Endodermal cell (in vitro differentiated cells): ENCODE measurements around the gene ZNF423. TPM values are rescaled to one million over a fixed set of nuclear protein-coding genes. Genes with fewer than 3 reads are reported as not detected.
A peak's percentile ranks its signal among the peaks of the same experiment; 100 is the strongest.

Source experiments
- DNase-seq: peaks from one replicate; pipeline ENCODE4 v3.0.0-alpha.2; 2017
- H3K27ac ChIP-seq: 2 replicates; pipeline ENCODE4 v1.5.1; 2013; ENCODE audit warnings: mild to moderate bottlenecking, low read depth, low read length, moderate library complexity
- H3K27me3 ChIP-seq: 2 replicates; pipeline ENCODE4 v1.6.1; 2013; ENCODE audit warnings: mild to moderate bottlenecking, low read length, moderate library complexity; ENCODE audit not compliant: insufficient read depth, control insufficient read depth, poor library complexity, severe bottlenecking
- H3K36me3 ChIP-seq: 2 replicates; pipeline ENCODE4 v1.7.0; 2013; ENCODE audit warnings: mild to moderate bottlenecking, low read length, moderate library complexity; ENCODE audit not compliant: control insufficient read depth, insufficient read depth
- H3K4me1 ChIP-seq: one replicate; pipeline ENCODE4 v1.7.0; 2013; ENCODE audit warnings: low read length; ENCODE audit not compliant: control insufficient read depth, insufficient read depth
- H3K4me3 ChIP-seq: 2 replicates; pipeline ENCODE4 v1.5.1; 2013; ENCODE audit warnings: mild to moderate bottlenecking, low read length, moderate library complexity
- H3K9ac ChIP-seq: 2 replicates; pipeline ENCODE4 v1.6.1; 2013; ENCODE audit warnings: mild to moderate bottlenecking, low read length, moderate library complexity; ENCODE audit not compliant: poor library complexity, severe bottlenecking; ENCODE audit errors: extremely low read depth
- H3K9me3 ChIP-seq: 2 replicates; pipeline ENCODE4 v1.6.1; 2013; ENCODE audit warnings: mild to moderate bottlenecking, low read length, moderate library complexity; ENCODE audit not compliant: control insufficient read depth
- H3K27ac Mint-ChIP-seq: 2 replicates; pipeline ENCODE4 v1.8.0; 2020; ENCODE audit warnings: mixed read lengths
- H3K27me3 Mint-ChIP-seq: 2 replicates; pipeline ENCODE4 v1.8.0; 2021; ENCODE audit warnings: mild to moderate bottlenecking, mixed read lengths; ENCODE audit not compliant: insufficient read depth
- H3K36me3 Mint-ChIP-seq: 2 replicates; pipeline ENCODE4 v1.8.0; 2020; ENCODE audit warnings: low read depth, mixed read lengths
- H3K4me1 Mint-ChIP-seq: 2 replicates; pipeline ENCODE4 v1.8.0; 2020; ENCODE audit warnings: mixed read lengths
- H3K4me3 Mint-ChIP-seq: 2 replicates; pipeline ENCODE4 v1.8.0; 2020; ENCODE audit warnings: mild to moderate bottlenecking, moderate library complexity, mixed read lengths
- H3K9me3 Mint-ChIP-seq: 2 replicates; pipeline ENCODE4 v1.8.0; 2020; ENCODE audit warnings: mild to moderate bottlenecking, mixed read lengths
- CTCF ChIP-seq: fragments of 200-600 bp; sonication (generic); conservative IDR thresholded peaks from 2 replicates; pipeline ENCODE4 v1.5.0; 2021; ENCODE audit warnings: antibody characterized with exemption, mild to moderate bottlenecking
- WGBS, 2 experiments: methylation state at CpG; one replicate each; pipeline versions ENCODE4 v1.1.5 to v1.1.7; 2013; ENCODE audit warnings: missing lambda C conversion rate in 2 of 2, mixed read lengths in 1 of 2; ENCODE audit not compliant: insufficient coverage in 1 of 2, insufficient read length in 1 of 2; 5-methylcytosine and 5-hydroxymethylcytosine counted together
- total RNA-seq, 2 donors: library from RNA; stranded (reverse); fragmentation: NEBNext Ultra II Directional in 1 of 2; extraction: Animal tissue kit (Norgen Biotek cat#: 25700) in 1 of 2; gene quantifications; 2 replicates in 1 of 2; 3 replicates in 1 of 2; pipeline ENCODE4 v1.2.1, GENCODE V29; 2021

Gene ZNF423
- total RNA-seq, 2 donors from 2014 or later: 30.3 to 41.9 TPM

- Mint-ChIP-seq H3K36me3 (no peaks in the 10 kb centered on the region), H3K4me1 (peaks cover 42% of the 10 kb centered on the region), H3K27ac (no peak overlapping the region), H3K27me3 (no peaks in the 10 kb centered on the region), H3K4me3 (peak overlapping the region; percentile 38), H3K9me3 (no peaks in the 10 kb centered on the region)
- Histone ChIP-seq H3K4me3 (no peak overlapping the region), H3K36me3 (no peaks in the 10 kb centered on the region), H3K27me3 (no peaks in the 10 kb centered on the region), H3K27ac (peak overlapping the region; percentile 83), H3K9me3 (no peaks in the 10 kb centered on the region), H3K4me1 (peaks cover 21% of the 10 kb centered on the region), H3K9ac (no peak overlapping the region)
- no peak for TF ChIP-seq CTCF
- WGBS, 2 experiments: 39 to 50% methylated on average over 9 to 26 of the region's 26 CpGs
- no peak for DNase-seq
Observed at GRCh38 chr16:49839017-49839825, 16.7 kb downstream of the ZNF423 start.

GRCh38 chr16:49838441-49839016 is 17.4 kb downstream of the ZNF423 start:
- 23 to 87% methylated on average over 3 to 63 of the region's 63 CpGs for WGBS, 2 experiments
- peaks cover 42% of the 10 kb centered on the region for H3K4me1 Mint-ChIP-seq
- no peaks in the 10 kb centered on the region for H3K27me3 ChIP-seq
- no peak overlapping the region for H3K27ac Mint-ChIP-seq
- H3K4me3 ChIP-seq: no peak overlapping the region
- TF ChIP-seq CTCF: no peak
- H3K27ac ChIP-seq: peak overlapping the region; percentile 83
- no peaks in the 10 kb centered on the region for H3K9me3 Mint-ChIP-seq
- peak; percentile 77 for DNase-seq
- H3K36me3 ChIP-seq: no peaks in the 10 kb centered on the region
- H3K4me1 ChIP-seq: peaks cover 23% of the 10 kb centered on the region
- H3K9me3 ChIP-seq: no peaks in the 10 kb centered on the region
- no peak overlapping the region for H3K9ac ChIP-seq
- H3K4me3 Mint-ChIP-seq: peak overlapping the region; percentile 38
- H3K27me3 Mint-ChIP-seq: no peaks in the 10 kb centered on the region
- no peaks in the 10 kb centered on the region for H3K36me3 Mint-ChIP-seq

- peaks cover 23% of the 10 kb centered on the region for H3K4me1 ChIP-seq
- peaks cover 48% of the 10 kb centered on the region for H3K4me1 Mint-ChIP-seq
Observed at GRCh38 chr16:49837688-49838410, 18.1 kb downstream of the ZNF423 start.

More at GRCh38 chr16:49837688-49838410, 18.1 kb downstream of the ZNF423 start:
- no peak for TF ChIP-seq CTCF
- Histone ChIP-seq H3K4me3 (no peak overlapping the region), H3K9ac (no peak overlapping the region), H3K27ac (peak overlapping the region; percentile 83), H3K36me3 (no peaks in the 10 kb centered on the region), H3K27me3 (no peaks in the 10 kb centered on the region), H3K9me3 (no peaks in the 10 kb centered on the region)
- Mint-ChIP-seq H3K27me3 (no peaks in the 10 kb centered on the region), H3K4me3 (peak overlapping the region; percentile 33), H3K36me3 (no peaks in the 10 kb centered on the region), H3K27ac (peak overlapping the region; percentile 67), H3K9me3 (no peaks in the 10 kb centered on the region)
- DNase-seq: no peak
- 79 to 87% methylated on average over 15 to 17 of the region's 17 CpGs for WGBS, 2 experiments
